Measurements from ENCODE around the gene MCFD2. TPM values are rescaled to one million over a fixed set of nuclear protein-coding genes. Genes with fewer than 3 reads are reported as not detected.

Gene MCFD2
- total RNA-seq, 4 donors from 2014 or later: 49.2 to 111 (median 56.0) TPM

DNA sequence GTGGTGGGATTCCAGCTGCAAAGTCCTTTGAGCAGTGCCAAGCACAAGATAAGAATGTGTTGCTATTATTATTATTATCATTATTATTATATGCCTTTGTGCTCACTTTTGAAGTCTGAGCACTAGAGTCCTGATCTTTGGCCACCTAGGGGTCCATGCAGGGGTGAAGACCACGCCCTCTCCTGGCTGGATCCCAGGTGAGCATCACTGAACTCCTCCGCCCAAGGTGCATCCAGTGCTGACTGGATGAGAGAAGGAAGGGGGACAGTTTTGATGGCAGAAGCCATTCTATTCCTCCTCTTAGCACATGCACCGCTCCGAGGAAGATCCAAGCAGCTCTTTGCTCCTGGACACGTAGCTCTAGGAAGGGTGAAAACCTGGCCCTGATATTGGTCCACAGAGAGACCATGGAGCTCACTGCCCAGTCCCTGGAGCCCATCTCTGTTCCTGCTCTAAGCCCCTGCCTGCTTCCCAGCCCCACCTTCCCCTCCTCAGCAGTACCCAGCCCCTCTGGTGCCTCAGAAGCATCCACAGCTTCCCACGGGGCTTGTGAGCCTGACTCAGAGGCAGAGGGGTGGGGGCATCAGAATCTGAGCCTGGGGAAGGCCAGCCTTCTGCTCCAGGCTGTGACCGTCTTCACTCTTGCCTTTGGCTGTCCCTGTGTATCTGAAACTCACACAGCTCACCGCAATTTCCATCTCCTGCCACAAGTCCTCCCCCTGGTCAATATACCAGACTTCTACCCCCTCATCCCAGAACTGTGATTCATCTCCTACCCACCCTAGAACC lies 45.4 kb downstream of the MCFD2 start:
- Histone ChIP-seq H3K4me3 (no peak overlapping the region), H3K36me3 (no peaks in the 10 kb centered on the region), H3K27ac (no peak overlapping the region), H3K4me1 (peaks cover 0 to 24% (median 17%) of the 10 kb centered on the region in 4 donors), H3K9me3 (peaks cover 0 to 5% (median 0%) of the 10 kb centered on the region in 4 donors), H3K27me3 (no peaks in the 10 kb centered on the region)
- WGBS, 2 donors: 83 to 88% methylated on average over 6 to 8 of the region's 8 CpGs
- TF ChIP-seq, protein P1, sequence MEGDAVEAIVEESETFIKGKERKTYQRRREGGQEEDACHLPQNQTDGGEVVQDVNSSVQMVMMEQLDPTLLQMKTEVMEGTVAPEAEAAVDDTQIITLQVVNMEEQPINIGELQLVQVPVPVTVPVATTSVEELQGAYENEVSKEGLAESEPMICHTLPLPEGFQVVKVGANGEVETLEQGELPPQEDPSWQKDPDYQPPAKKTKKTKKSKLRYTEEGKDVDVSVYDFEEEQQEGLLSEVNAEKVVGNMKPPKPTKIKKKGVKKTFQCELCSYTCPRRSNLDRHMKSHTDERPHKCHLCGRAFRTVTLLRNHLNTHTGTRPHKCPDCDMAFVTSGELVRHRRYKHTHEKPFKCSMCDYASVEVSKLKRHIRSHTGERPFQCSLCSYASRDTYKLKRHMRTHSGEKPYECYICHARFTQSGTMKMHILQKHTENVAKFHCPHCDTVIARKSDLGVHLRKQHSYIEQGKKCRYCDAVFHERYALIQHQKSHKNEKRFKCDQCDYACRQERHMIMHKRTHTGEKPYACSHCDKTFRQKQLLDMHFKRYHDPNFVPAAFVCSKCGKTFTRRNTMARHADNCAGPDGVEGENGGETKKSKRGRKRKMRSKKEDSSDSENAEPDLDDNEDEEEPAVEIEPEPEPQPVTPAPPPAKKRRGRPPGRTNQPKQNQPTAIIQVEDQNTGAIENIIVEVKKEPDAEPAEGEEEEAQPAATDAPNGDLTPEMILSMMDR (IDR thresholded peaks at IDR 0.05): no peak
- no peak for TF ChIP-seq EP300 (IDR thresholded peaks at IDR 0.05)
- TF ChIP-seq POLR2A (IDR thresholded peaks at IDR 0.05): no peak
- DNase-seq (ENCODE audit: low spot score in 2 of 2): no peak

DNA sequence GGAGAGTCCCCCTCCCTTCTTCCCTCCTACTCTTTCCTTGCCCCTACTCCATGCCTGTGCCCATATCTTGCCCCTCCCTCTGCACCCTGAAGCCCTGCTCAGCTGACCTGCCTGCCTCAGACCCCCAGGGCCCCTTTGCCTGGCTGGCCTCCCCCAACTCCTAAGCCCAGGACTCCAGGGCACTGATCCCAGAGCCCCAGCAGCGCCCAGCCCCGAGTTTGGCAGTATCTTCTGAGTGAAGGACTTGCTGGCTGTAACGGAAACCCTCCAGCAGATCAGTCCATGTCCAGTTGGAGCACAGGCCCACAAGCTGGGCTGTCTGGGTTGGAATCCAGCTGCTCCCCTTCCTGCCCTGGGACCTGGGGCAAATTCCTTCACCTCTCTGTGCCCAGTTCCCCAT lies 46.0 kb downstream of the MCFD2 start:
- Histone ChIP-seq H3K36me3 (no peaks in the 10 kb centered on the region), H3K27me3 (no peaks in the 10 kb centered on the region), H3K4me3 (no peak overlapping the region), H3K9me3 (peaks cover 0 to 11% (median 0%) of the 10 kb centered on the region in 4 donors), H3K27ac (no peak overlapping the region), H3K4me1 (peaks cover 0 to 22% (median 15%) of the 10 kb centered on the region in 4 donors)
- TF ChIP-seq POLR2A (IDR thresholded peaks at IDR 0.05) (no peak), EP300 (IDR thresholded peaks at IDR 0.05) (no peak)
- TF ChIP-seq, protein P1 (IDR thresholded peaks at IDR 0.05): no peak
- WGBS, 2 donors: 60 to 90% methylated on average over 2 to 3 of the region's 3 CpGs
- no peak for DNase-seq (ENCODE audit: low spot score in 2 of 2)

DNA sequence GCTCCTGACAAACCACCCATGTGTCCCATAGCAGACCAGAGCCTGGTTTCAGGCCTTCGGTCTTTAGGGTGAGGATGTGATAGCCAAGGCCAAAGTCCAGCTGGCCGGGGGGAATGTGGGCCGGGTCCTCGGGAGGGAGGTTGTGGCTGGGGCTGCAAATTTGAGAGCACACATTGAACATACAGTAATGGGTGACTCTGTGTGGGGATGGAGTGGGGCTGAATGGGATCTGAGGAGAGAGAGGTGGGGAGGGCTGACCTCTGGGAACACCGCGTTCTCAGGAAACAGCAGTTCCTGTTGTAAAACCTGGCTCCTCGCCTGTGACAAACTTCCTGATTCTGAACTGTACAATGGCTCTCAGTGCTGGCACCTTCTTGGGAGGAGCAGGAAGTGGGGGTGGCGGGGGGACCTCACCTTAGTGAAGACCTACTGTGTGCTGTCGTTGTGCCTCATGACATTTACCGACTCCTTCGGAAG lies 48.8 kb downstream of the MCFD2 start:
- Histone ChIP-seq H3K36me3 (no peaks in the 10 kb centered on the region), H3K9me3 (peaks cover 0 to 11% (median 0%) of the 10 kb centered on the region in 4 donors), H3K27me3 (no peaks in the 10 kb centered on the region), H3K27ac (peak overlapping the region in 3 of 4 donors; percentile 48 to 68 (median 48)), H3K4me1 (peaks cover 0 to 11% (median 2%) of the 10 kb centered on the region in 4 donors), H3K4me3 (no peak overlapping the region)
- peak; percentile 28 to 80 for TF ChIP-seq EP300 (IDR thresholded peaks at IDR 0.05)
- no peak for TF ChIP-seq POLR2A (IDR thresholded peaks at IDR 0.05)
- peak in 1 of 2 donors; percentile 70 for DNase-seq (ENCODE audit: low spot score in 2 of 2)
- 66 to 81% methylated on average over 11 of the region's 11 CpGs for WGBS, 2 donors

DNA sequence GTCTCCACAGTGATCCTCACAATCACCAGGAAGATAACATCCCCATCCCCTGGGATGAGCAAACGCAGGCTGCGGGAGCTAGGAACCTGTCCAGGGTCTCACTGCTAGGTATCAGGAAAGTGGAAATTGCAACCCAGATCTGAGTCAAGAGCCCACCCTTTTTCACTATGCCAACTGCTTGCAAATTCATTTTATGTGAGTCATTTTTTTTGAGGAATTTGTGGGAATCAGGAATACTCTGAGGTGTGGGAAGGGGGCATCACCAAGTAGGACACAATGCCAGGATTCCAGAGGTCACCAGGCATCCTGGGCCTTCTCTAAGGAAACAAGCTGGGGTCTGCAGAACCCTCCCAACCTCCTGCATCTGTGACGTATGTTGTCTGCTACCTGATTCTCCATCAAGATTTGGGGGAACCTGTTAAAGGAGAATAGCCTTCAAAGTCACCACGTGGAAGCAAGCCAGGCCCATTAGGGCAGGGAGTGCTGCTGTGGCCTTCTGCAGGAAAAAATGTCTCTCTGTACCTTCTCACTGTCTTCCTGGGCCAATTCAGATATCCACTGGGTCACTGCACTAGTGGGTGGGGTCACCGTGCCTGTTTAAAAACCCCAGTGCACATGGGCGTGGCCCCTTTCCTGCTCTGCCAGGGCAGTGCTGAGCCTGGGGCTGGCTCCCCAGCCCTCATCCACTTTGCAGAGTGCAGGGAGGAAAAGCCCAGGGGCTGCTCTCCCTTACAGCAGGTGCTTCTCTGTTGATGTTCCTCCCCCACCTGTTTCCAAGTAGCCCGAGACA lies 50.2 kb downstream of the MCFD2 start:
- no peak for TF ChIP-seq POLR2A (IDR thresholded peaks at IDR 0.05)
- TF ChIP-seq EP300 (IDR thresholded peaks at IDR 0.05): no peak
- TF ChIP-seq, protein P1 (IDR thresholded peaks at IDR 0.05): no peak
- Histone ChIP-seq H3K4me3 (no peak overlapping the region), H3K27me3 (no peaks in the 10 kb centered on the region), H3K9me3 (peaks cover 0 to 11% (median 0%) of the 10 kb centered on the region in 4 donors), H3K4me1 (peaks cover 0 to 15% (median 2%) of the 10 kb centered on the region in 4 donors), H3K27ac (no peak overlapping the region), H3K36me3 (no peaks in the 10 kb centered on the region)
- 88 to 93% methylated on average over 7 of the region's 7 CpGs for WGBS, 2 donors
- DNase-seq (ENCODE audit: low spot score in 2 of 2): no peak

DNA sequence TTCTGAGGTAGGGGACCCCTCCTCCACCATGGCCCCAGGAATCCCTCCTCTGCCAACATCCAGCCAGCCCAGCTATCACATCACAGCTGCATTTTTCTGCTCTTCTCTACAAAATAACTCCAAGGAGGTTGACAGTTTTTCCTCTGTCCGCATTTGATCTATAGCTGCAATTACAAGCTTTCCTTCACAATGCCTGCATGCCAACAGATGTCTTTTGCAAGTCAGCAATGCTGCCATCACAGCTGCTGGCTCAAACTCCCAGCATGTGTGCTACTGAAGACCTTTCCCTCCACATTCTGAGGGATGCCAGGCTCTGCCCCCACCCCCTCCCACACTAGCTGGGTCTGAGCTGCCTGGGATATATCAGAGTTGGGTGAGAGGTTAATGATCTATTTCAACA lies 51.7 kb downstream of the MCFD2 start:
- Histone ChIP-seq H3K4me3 (no peak overlapping the region), H3K36me3 (no peaks in the 10 kb centered on the region), H3K27ac (no peak overlapping the region), H3K9me3 (peaks cover 0 to 11% (median 0%) of the 10 kb centered on the region in 4 donors), H3K4me1 (peaks cover 0 to 21% (median 2%) of the 10 kb centered on the region in 4 donors), H3K27me3 (no peaks in the 10 kb centered on the region)
- no peak for DNase-seq (ENCODE audit: low spot score in 2 of 2)
- WGBS, 2 donors: 60 to 70% methylated on average over 1 of the region's 1 CpG
- TF ChIP-seq EP300 (IDR thresholded peaks at IDR 0.05): no peak
- TF ChIP-seq POLR2A (IDR thresholded peaks at IDR 0.05): no peak
- TF ChIP-seq, protein P1 (IDR thresholded peaks at IDR 0.05): no peak
